Nucleus accumbens (tissue), 56 donors: ENCODE measurements around the gene TCF7L1.
"Not testable (repeated sequence)": the region's sequence is repeated elsewhere in the genome, so short reads cannot be mapped to it uniquely, and the experiment has no call there.

Source experiments
- DNase-seq, 56 donors: peaks; one replicate each; lab custom pipeline; 2025; lab: John Stamatoyannopoulos, UW

Gene TCF7L1

GRCh38 chr2:85132834-85133637 lies at the start of gene TCF7L1:
Gene TCF7L1 (plus strand): TSS chr2:85133392. CDS start chr2:85133685, 293 bp downstream.
- peak in 46 of 56 donors; percentile 3 to 76 (median 46) for DNase-seq

- no peak for DNase-seq
Measured at GRCh38 chr2:85085563-85085962, 47.6 kb upstream of the TCF7L1 start.

- no peak for DNase-seq
Measured at GRCh38 chr2:85087541-85087940, 45.7 kb upstream of the TCF7L1 start.

- no peak for DNase-seq
Measured at GRCh38 chr2:85088921-85089320, 44.3 kb upstream of the TCF7L1 start.

GRCh38 chr2:85089585-85089984 lies 43.6 kb upstream of the TCF7L1 start:
- peak in 1 of 56 donors; percentile 0 for DNase-seq

- DNase-seq = no peak
Measured at GRCh38 chr2:85091838-85092237, 41.4 kb upstream of the TCF7L1 start.

GRCh38 chr2:85095094-85095493 lies 38.1 kb upstream of the TCF7L1 start:
- no peak for DNase-seq

GRCh38 chr2:85096616-85097015 lies 36.6 kb upstream of the TCF7L1 start:
- DNase-seq = no peak

- no peak for DNase-seq
Measured at GRCh38 chr2:85104228-85104627, 29.0 kb upstream of the TCF7L1 start.

GRCh38 chr2:85106489-85107180 lies 26.6 kb upstream of the TCF7L1 start:
- DNase-seq = no peak

GRCh38 chr2:85110991-85111560 lies 22.1 kb upstream of the TCF7L1 start:
- no peak for DNase-seq

GRCh38 chr2:85111819-85112281 lies 21.3 kb upstream of the TCF7L1 start:
- DNase-seq = no peak

GRCh38 chr2:85112906-85113625 lies 20.1 kb upstream of the TCF7L1 start:
- no peak for DNase-seq

- no peak for DNase-seq
Measured at GRCh38 chr2:85114586-85115330, 18.4 kb upstream of the TCF7L1 start.

GRCh38 chr2:85116207-85116606 lies 17.0 kb upstream of the TCF7L1 start:
- no peak for DNase-seq

- no peak for DNase-seq
Measured at GRCh38 chr2:85119900-85120299, 13.3 kb upstream of the TCF7L1 start.

GRCh38 chr2:85120363-85120762 lies 12.8 kb upstream of the TCF7L1 start:
- no peak for DNase-seq

- DNase-seq = not testable (repeated sequence)
Measured at GRCh38 chr2:85126462-85126861, 6.7 kb upstream of the TCF7L1 start.

GRCh38 chr2:85129861-85130260 lies 3.3 kb upstream of the TCF7L1 start:
- DNase-seq = no peak

GRCh38 chr2:85130407-85130806 lies 2.8 kb upstream of the TCF7L1 start:
- no peak for DNase-seq
